ENCODE measurements around the gene ZNF382. TPM values are rescaled to one million over a fixed set of nuclear protein-coding genes. Genes with fewer than 3 reads are reported as not detected.

ZNF382 gene
- total RNA-seq, result 15.3 TPM
- 10 to 100 TPM in 2 of 8 donors, 1 to 10 TPM in 6; 5.1 to 11.5 (median 8.0) TPM for polyA plus RNA-seq (ENCODE audit: insufficient read depth in 1 of 8, insufficient read length in 8 of 8, low replicate concordance in 1 of 8)
- long read RNA-seq, donor 1, result 0 reads
- long read RNA-seq, donor 2, result 0 reads
- long read RNA-seq, donor 3, partial matches to known transcripts, result 5 of 6 reads
- long read RNA-seq, donor 3, other reads (novel, unspliced or antisense), result 0 of 6 reads
- long read RNA-seq, donor 4, result 0 reads
- long read RNA-seq, donor 5, partial matches to known transcripts, result 0 of 1 reads
- long read RNA-seq, donor 5, other reads (novel, unspliced or antisense), result 0 of 1 reads
- long read RNA-seq, donor 6, partial matches to known transcripts, result 0 of 1 reads
- long read RNA-seq, donor 6, other reads (novel, unspliced or antisense), result 0 of 1 reads
- long read RNA-seq, donor 7, result 0 reads
- long read RNA-seq, donor 8, partial matches to known transcripts, result 0 of 1 reads
- long read RNA-seq, donor 8, other reads (novel, unspliced or antisense), result 0 of 1 reads
- long read RNA-seq, donor 9, result 0 reads
- long read RNA-seq, donor 10, partial matches to known transcripts, result 0 of 3 reads
- long read RNA-seq, donor 10, other reads (novel, unspliced or antisense), result 0 of 3 reads
- long read RNA-seq, donor 11, result 0 reads

GRCh38 chr19:36605101-36605876 lies at the start of gene ZNF382:
Gene ZNF382 (plus strand): TSS chr19:36605313. CDS start chr19:36609915, 4,602 bp downstream.
- Histone ChIP-seq H3K27me3 (ENCODE audit: control insufficient read depth, insufficient read depth, low read length) (no peaks in the 10 kb centered on the region), H3K27ac (ENCODE audit: low read length) (peak within 1 kb of the TSS; percentile 89), H3K4me1 (ENCODE audit: control insufficient read depth, insufficient read depth, low read length) (peaks cover 5% of the 10 kb centered on the region), H3K36me3 (ENCODE audit: control insufficient read depth, insufficient read depth, low read length) (peaks cover 14% of the 10 kb centered on the region), H3K9me3 (replicated peaks; ENCODE audit: control insufficient read depth, low read depth, low read length) (no peaks in the 10 kb centered on the region), H3K4me3 (ENCODE audit: low read length) (peak within 1 kb of the TSS; percentile 94)
- WGBS (ENCODE audit: insufficient coverage), result under 1% methylated on average over 73 of the region's 73 CpGs
- DNase-seq, result peak; percentile 90

- no peak for DNase-seq
- WGBS (ENCODE audit: insufficient coverage), result no CpG with 5 or more reads among the region's 1 CpG
- no peaks in the 10 kb centered on the region for H3K4me1 ChIP-seq (ENCODE audit: control insufficient read depth, insufficient read depth, low read length)
- peaks cover 59% of the 10 kb centered on the region for H3K9me3 ChIP-seq (replicated peaks; ENCODE audit: control insufficient read depth, low read depth, low read length)
- H3K27me3 ChIP-seq (ENCODE audit: control insufficient read depth, insufficient read depth, low read length), result no peaks in the 10 kb centered on the region
- H3K27ac ChIP-seq (ENCODE audit: low read length), result no peak overlapping the region
- no peak overlapping the region for H3K4me3 ChIP-seq (ENCODE audit: low read length)
- H3K36me3 ChIP-seq (ENCODE audit: control insufficient read depth, insufficient read depth, low read length), result peaks cover 21% of the 10 kb centered on the region
Measured at GRCh38 chr19:36564391-36564790, 40.7 kb upstream of the ZNF382 start.

- no peak for DNase-seq
- H3K36me3 ChIP-seq (ENCODE audit: control insufficient read depth, insufficient read depth, low read length), result peaks cover 28% of the 10 kb centered on the region
- no peaks in the 10 kb centered on the region for H3K27me3 ChIP-seq (ENCODE audit: control insufficient read depth, insufficient read depth, low read length)
- peaks cover 11% of the 10 kb centered on the region for H3K4me1 ChIP-seq (ENCODE audit: control insufficient read depth, insufficient read depth, low read length)
- peaks cover 9% of the 10 kb centered on the region for H3K9me3 ChIP-seq (replicated peaks; ENCODE audit: control insufficient read depth, low read depth, low read length)
- H3K27ac ChIP-seq (ENCODE audit: low read length), result peak overlapping the region; percentile 93
- WGBS (ENCODE audit: insufficient coverage), result 0% methylated on average over 6 of the region's 11 CpGs
- peak overlapping the region; percentile 93 for H3K4me3 ChIP-seq (ENCODE audit: low read length)
Measured at GRCh38 chr19:36572593-36573019, 32.5 kb upstream of the ZNF382 start.

DNA sequence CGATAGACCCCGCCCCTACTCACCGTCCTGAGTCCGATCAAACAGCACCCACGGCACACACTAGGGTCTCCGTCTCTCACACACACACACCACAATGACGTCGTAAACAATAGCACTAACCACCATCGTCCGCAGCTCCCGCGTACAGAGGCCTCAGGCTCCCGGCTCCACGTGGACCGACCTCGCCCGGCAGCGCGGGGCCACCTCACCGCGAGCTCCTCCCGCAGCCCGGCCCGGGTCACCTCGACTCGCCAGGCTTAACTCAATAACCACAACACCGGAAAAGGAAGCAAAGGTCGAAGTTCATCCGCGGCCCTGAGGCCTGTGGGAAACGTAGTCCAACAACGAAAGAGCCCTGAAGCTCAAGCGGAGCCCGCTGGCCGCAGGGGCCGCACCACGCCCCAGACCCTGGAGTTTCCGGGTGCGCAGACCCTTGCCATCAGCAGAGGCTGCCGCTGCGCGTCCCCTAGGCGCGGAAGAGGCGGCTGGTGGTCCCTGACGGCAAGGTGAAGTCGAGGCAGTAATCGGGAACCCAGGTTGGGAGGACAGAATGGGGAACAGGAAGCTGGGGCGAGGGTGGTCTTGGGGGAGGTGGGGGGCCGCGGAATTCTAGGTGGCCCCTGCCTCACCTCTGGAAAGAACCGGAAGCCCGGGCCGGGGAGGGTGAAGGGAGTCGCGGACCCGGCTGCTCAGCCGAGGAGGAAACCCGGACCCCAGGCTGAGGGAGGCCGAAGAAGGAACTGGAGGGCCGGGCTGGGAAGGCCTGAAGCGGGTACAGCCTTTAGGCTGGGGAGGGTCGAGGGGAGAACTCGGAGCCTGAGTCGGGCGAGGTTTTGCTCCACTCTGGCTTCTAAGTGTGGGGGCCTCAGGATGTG lies 31.9 kb upstream of the ZNF382 start, which contains the start of gene ZNF529:
Gene ZNF529, minus strand, starts transcription at position 273 of the 875 bp plus-strand sequence. CDS start 946 bp downstream, outside the sequence.
- WGBS (ENCODE audit: insufficient coverage), result under 1% methylated on average over 46 of the region's 66 CpGs
- peak; percentile 98 for DNase-seq
- H3K4me3 ChIP-seq (ENCODE audit: low read length), result peak within 1 kb of the TSS; percentile 93
- H3K27ac ChIP-seq (ENCODE audit: low read length), result peak within 1 kb of the TSS; percentile 93
- peaks cover 11% of the 10 kb centered on the region for H3K4me1 ChIP-seq (ENCODE audit: control insufficient read depth, insufficient read depth, low read length)
- peaks cover 6% of the 10 kb centered on the region for H3K9me3 ChIP-seq (replicated peaks; ENCODE audit: control insufficient read depth, low read depth, low read length)
- H3K27me3 ChIP-seq (ENCODE audit: control insufficient read depth, insufficient read depth, low read length), result no peaks in the 10 kb centered on the region
- H3K36me3 ChIP-seq (ENCODE audit: control insufficient read depth, insufficient read depth, low read length), result peaks cover 32% of the 10 kb centered on the region

GRCh38 chr19:36573895-36574720 lies 31.0 kb upstream of the ZNF382 start:
- Histone ChIP-seq H3K36me3 (ENCODE audit: control insufficient read depth, insufficient read depth, low read length) (peaks cover 28% of the 10 kb centered on the region), H3K4me1 (ENCODE audit: control insufficient read depth, insufficient read depth, low read length) (peaks cover 11% of the 10 kb centered on the region), H3K9me3 (replicated peaks; ENCODE audit: control insufficient read depth, low read depth, low read length) (no peaks in the 10 kb centered on the region), H3K27me3 (ENCODE audit: control insufficient read depth, insufficient read depth, low read length) (no peaks in the 10 kb centered on the region), H3K27ac (ENCODE audit: low read length) (peak overlapping the region; percentile 93), H3K4me3 (ENCODE audit: low read length) (peak overlapping the region; percentile 93)
- WGBS (ENCODE audit: insufficient coverage), result 14% methylated on average over 8 of the region's 18 CpGs
- DNase-seq, result peak; percentile 38

DNA sequence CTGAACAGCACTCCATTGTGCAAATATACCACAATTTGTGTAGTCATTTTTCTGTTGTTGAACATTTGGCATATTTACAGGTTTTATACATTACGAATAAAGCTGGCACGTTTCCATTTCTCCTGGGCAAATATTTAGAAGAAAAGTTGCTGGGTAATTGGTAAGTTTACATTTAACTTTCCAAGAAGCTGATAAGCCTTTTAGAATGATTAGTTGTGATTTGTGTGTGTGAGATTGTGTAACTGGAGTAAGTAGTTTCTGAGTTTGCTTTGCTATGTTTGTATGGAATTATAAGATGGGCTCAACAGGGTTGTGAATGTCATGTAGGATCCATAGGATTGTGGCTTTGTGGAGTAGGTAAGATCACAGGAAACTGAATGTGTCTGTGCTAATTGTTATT lies 30.4 kb upstream of the ZNF382 start:
- Histone ChIP-seq H3K27me3 (ENCODE audit: control insufficient read depth, insufficient read depth, low read length) (no peaks in the 10 kb centered on the region), H3K36me3 (ENCODE audit: control insufficient read depth, insufficient read depth, low read length) (peaks cover 27% of the 10 kb centered on the region), H3K4me3 (ENCODE audit: low read length) (no peak overlapping the region), H3K27ac (ENCODE audit: low read length) (no peak overlapping the region), H3K9me3 (replicated peaks; ENCODE audit: control insufficient read depth, low read depth, low read length) (no peaks in the 10 kb centered on the region), H3K4me1 (ENCODE audit: control insufficient read depth, insufficient read depth, low read length) (peaks cover 11% of the 10 kb centered on the region)
- peak; percentile 1 for DNase-seq
- 60% methylated on average over 1 of the region's 2 CpGs for WGBS (ENCODE audit: insufficient coverage)

DNA sequence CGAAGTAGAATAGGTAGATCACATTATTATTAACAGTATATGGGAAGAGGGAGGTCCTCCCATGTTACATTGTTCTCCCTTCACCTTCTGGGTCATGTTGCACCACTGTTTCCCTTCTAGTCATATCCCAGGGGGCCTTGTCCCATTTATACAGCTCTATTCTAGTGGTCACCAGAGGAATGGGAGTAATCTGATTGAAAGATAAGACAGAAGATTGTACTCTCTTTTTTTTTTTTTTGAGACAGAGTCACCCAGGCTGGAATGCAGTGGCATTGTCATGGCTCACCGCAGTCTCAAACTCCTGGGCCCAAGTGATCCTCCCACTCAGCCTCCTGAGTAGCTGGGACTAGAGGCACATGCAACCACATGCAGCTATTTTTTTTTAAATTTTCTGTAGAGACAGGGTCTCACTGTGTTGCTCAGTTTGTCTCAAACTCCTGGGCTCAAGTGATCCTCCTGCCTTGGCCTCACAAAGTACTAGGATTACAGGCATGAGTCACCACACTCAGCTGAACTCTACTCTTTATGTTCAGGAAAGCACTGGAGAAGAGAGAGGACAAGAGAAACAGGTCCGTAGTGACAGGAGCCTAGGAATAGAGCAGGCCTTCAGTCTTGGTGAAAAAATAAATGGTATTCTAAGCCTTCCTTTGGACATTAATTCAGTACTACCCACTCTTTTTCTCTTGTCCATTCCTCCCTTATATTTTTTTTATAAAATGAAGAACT lies 27.7 kb upstream of the ZNF382 start:
- Histone ChIP-seq H3K9me3 (replicated peaks; ENCODE audit: control insufficient read depth, low read depth, low read length) (no peaks in the 10 kb centered on the region), H3K27me3 (ENCODE audit: control insufficient read depth, insufficient read depth, low read length) (no peaks in the 10 kb centered on the region), H3K4me1 (ENCODE audit: control insufficient read depth, insufficient read depth, low read length) (peaks cover 8% of the 10 kb centered on the region), H3K4me3 (ENCODE audit: low read length) (no peak overlapping the region), H3K27ac (ENCODE audit: low read length) (no peak overlapping the region), H3K36me3 (ENCODE audit: control insufficient read depth, insufficient read depth, low read length) (peaks cover 22% of the 10 kb centered on the region)
- WGBS (ENCODE audit: insufficient coverage), result no CpG with 5 or more reads among the region's 3 CpGs
- DNase-seq, result no peak

- H3K9me3 ChIP-seq (replicated peaks; ENCODE audit: control insufficient read depth, low read depth, low read length), result no peaks in the 10 kb centered on the region
- no peak overlapping the region for H3K27ac ChIP-seq (ENCODE audit: low read length)
- no peaks in the 10 kb centered on the region for H3K27me3 ChIP-seq (ENCODE audit: control insufficient read depth, insufficient read depth, low read length)
- H3K4me1 ChIP-seq (ENCODE audit: control insufficient read depth, insufficient read depth, low read length), result peaks cover 2% of the 10 kb centered on the region
- peaks cover 22% of the 10 kb centered on the region for H3K36me3 ChIP-seq (ENCODE audit: control insufficient read depth, insufficient read depth, low read length)
- DNase-seq, result no peak
- H3K4me3 ChIP-seq (ENCODE audit: low read length), result no peak overlapping the region
Measured at GRCh38 chr19:36579255-36579654, 25.9 kb upstream of the ZNF382 start.

Measured in muscle of leg (tissue), 16 donors.